ENCODE data around the gene MFGE8.

DNA sequence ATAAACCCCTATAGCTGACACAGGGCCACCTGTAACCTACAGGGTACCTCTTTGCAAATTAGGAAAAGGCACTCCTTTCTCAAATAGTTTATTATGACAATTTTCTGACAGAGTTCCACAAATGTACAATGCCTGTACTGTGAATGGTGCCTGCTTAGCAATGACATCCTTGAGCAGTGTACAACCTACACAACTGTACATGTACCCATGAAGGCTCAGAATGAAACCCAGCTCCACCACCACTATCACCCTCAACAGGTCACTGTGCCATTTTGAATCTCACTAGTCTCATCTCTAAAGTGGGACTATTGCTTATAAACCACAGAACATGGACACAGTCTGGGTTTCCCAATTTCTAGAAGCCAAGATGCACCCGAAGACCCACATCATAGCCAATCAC, 7.0 kb downstream of the MFGE8 start:
- TF ChIP-seq EZH2 (IDR thresholded peaks at IDR 0.05; ENCODE audit: low read length) = no peak
- TF ChIP-seq CTCF (optimal IDR thresholded peaks at IDR 0.05 in 1 of 3, IDR thresholded peaks at IDR 0.05 in 1 of 3, conservative IDR thresholded peaks at IDR 0.05 in 1 of 3; ENCODE audit: extremely low read depth in 1 of 3, insufficient read depth in 2 of 3, low read length in 3 of 3) = no peak
